GM12878 (cell line): ENCODE results near the gene PCDHGA10. TPM values are rescaled to one million over a fixed set of nuclear protein-coding genes. Genes with fewer than 3 reads are reported as not detected.

Experiments used
- ATAC-seq: fragments of 200-7000 bp; cut with Tn5 transposase; 3 replicates; pipeline ENCODE4 v1.9.1; 2020; ENCODE audit warnings: mild to moderate bottlenecking, moderate library complexity
- BruUV-seq: library from RNA; stranded (reverse); fragments of 400-500 nt; replicated peaks from 2 replicates; lab custom pipeline; 2021; lab: Mats Ljungman, UMichigan
- CTCF ChIA-PET: fragments of 300-600 bp; sonication (Branson Sonifier 250); formaldehyde crosslinking; extraction: SDS; loops from one replicate; lab custom pipeline; 2021; ENCODE audit warnings: inconsistent platforms; lab: Yijun Ruan, JAX
- POLR2A ChIA-PET: fragments of 350-600 bp; formaldehyde crosslinking; extraction: SDS; loops from one replicate; lab custom pipeline; 2021; ENCODE audit warnings: inconsistent platforms; lab: Charles Lee
- RAD21 ChIA-PET: fragments of 300-600 bp; sonication (Branson Sonifier 250); formaldehyde crosslinking; loops from one replicate; lab custom pipeline; 2023; ENCODE audit warnings: antibody characterized with exemption; ENCODE audit not compliant: unreplicated experiment; lab: Charles Lee
- SMC1A ChIA-PET: fragments of 300-600 bp; sonication (Branson Sonifier 250); formaldehyde crosslinking; loops from one replicate; lab custom pipeline; 2023; ENCODE audit not compliant: unreplicated experiment, uncharacterized antibody; lab: Charles Lee
- DNase-seq: peaks from one replicate; pipeline ENCODE4 v3.0.0-alpha.2; 2011; ENCODE audit warnings: low read depth, low spot score
- FAIRE-seq: peaks from 3 replicates; lab custom pipeline; 2011; peaks lifted over from hg19 to GRCh38; lab: Jason Lieb, UNC
- H2AFZ ChIP-seq: 2 replicates; pipeline ENCODE4 v1.6.0; 2011; ENCODE audit warnings: low read depth, low read length, control low read depth; ENCODE audit not compliant: control insufficient read depth
- H3K27ac ChIP-seq: 2 replicates; pipeline ENCODE4 v1.5.1; 2011; ENCODE audit warnings: control low read depth; ENCODE audit not compliant: control insufficient read depth, insufficient read depth
- H3K27me3 ChIP-seq, 2 experiments: replicated peaks in 1 of 2; 2 replicates each; pipeline versions ENCODE4 v1.6.0 to v1.6.1; 2011; ENCODE audit warnings: low read length in 1 of 2; ENCODE audit not compliant: control insufficient read depth in 2 of 2, insufficient read depth in 2 of 2
- H3K36me3 ChIP-seq, 2 experiments: 2 replicates each; pipeline ENCODE4 v1.5.1; 2011; ENCODE audit warnings: low read length in 1 of 2; ENCODE audit not compliant: control insufficient read depth in 2 of 2, insufficient read depth in 2 of 2
- H3K4me1 ChIP-seq: 2 replicates; pipeline ENCODE4 v1.6.1; 2011; ENCODE audit warnings: mild to moderate bottlenecking, low read length, moderate library complexity, mixed read lengths; ENCODE audit not compliant: control insufficient read depth, insufficient read depth
- H3K4me2 ChIP-seq: 2 replicates; pipeline ENCODE4 v1.6.0; 2011; ENCODE audit warnings: control low read depth; ENCODE audit not compliant: control insufficient read depth, insufficient read depth
- H3K4me3 ChIP-seq: fragments of 200-600 bp; sonication (generic); 2 replicates; pipeline ENCODE4 v1.5.1; 2016
- H3K79me2 ChIP-seq: 2 replicates; pipeline ENCODE4 v1.6.0; 2011; ENCODE audit warnings: low read length; ENCODE audit not compliant: control insufficient read depth, insufficient read depth
- H3K9ac ChIP-seq: 2 replicates; pipeline ENCODE4 v1.8.0; 2011; ENCODE audit warnings: low read length, control low read depth, mixed read lengths; ENCODE audit not compliant: control insufficient read depth, insufficient read depth
- H3K9me3 ChIP-seq: replicated peaks from 3 replicates; pipeline ENCODE4 v1.5.1; 2011; ENCODE audit warnings: mild to moderate bottlenecking, low read length; ENCODE audit not compliant: control insufficient read depth, insufficient read depth
- H4K20me1 ChIP-seq: 2 replicates; pipeline ENCODE4 v1.6.0; 2011; ENCODE audit not compliant: control insufficient read depth, insufficient read depth
- CHD1 ChIP-seq: IDR thresholded peaks from 2 replicates; pipeline ENCODE4 v1.6.1; 2012; ENCODE audit warnings: low read depth, low read length, improper control_type of control experiment
- HDAC2 ChIP-seq: fragments of 200-600 bp; sonication (generic); IDR thresholded peaks from 2 replicates; pipeline ENCODE4 v1.6.1; 2017
- KDM1A ChIP-seq: fragments of 200-600 bp; sonication (generic); IDR thresholded peaks from 2 replicates; pipeline ENCODE4 v1.6.1; 2016; ENCODE audit warnings: borderline replicate concordance
- MTA3 ChIP-seq: IDR thresholded peaks from 2 replicates; pipeline ENCODE4 v1.6.1; 2012; ENCODE audit warnings: low read length, inconsistent platforms, borderline replicate concordance
- MYB ChIP-seq: fragments of 150-350 bp; IDR thresholded peaks from 2 replicates; pipeline ENCODE4 v1.6.1; 2014; ENCODE audit warnings: mild to moderate bottlenecking, low read depth, low read length, borderline replicate concordance
- NFXL1 ChIP-seq: fragments of 450-650 bp; IDR thresholded peaks from 2 replicates; pipeline ENCODE4 v1.6.1; 2017; ENCODE audit warnings: antibody characterized with exemption, mild to moderate bottlenecking, borderline replicate concordance
- NRF1 ChIP-seq: conservative IDR thresholded peaks from 2 replicates; pipeline ENCODE4 v1.6.1; 2011; ENCODE audit warnings: mild to moderate bottlenecking, low read depth, low read length, improper control_type of control experiment
- SP1 ChIP-seq: IDR thresholded peaks from one replicate; pipeline ENCODE4 v1.6.1; 2011; ENCODE audit warnings: low read depth, low read length
- SPI1 ChIP-seq: IDR thresholded peaks from 2 replicates; pipeline ENCODE4 v1.6.1; 2011; ENCODE audit warnings: low read depth, mild to moderate bottlenecking, low read length, moderate library complexity, borderline replicate concordance; ENCODE audit not compliant: insufficient read depth
- ZNF207 ChIP-seq: fragments of 450-650 bp; IDR thresholded peaks from 2 replicates; pipeline ENCODE4 v1.6.1; 2014; ENCODE audit warnings: antibody characterized with exemption, mild to moderate bottlenecking, borderline replicate concordance
- ZNF687 ChIP-seq: fragments of 450-650 bp; IDR thresholded peaks from 2 replicates; pipeline ENCODE4 v1.6.1; 2017; ENCODE audit warnings: mild to moderate bottlenecking, moderate library complexity
- WGBS: methylation state at CpG from one replicate; pipeline ENCODE4 v1.1.6; 2016; ENCODE audit warnings: low lambda C conversion rate; ENCODE audit not compliant: insufficient replicate concordance, insufficient coverage; ENCODE audit errors: missing lambda C conversion rate; 5-methylcytosine and 5-hydroxymethylcytosine counted together
- in situ Hi-C: fragments of 300-500 bp; cut with MboI; formaldehyde crosslinking; loops from 9 replicates; pipeline ENCODE4 v1.14.3; 2018; ENCODE audit warnings: mixed read lengths
- intact Hi-C: fragments of 100-400 bp; cut with micrococcal nuclease; formaldehyde crosslinking; loops from one replicate; pipeline ENCODE4 v1.14.2; 2022; ENCODE audit not compliant: unreplicated experiment
- polyA plus RNA-seq, 11 experiments: library from polyadenylated mRNA; depleted of rRNA in 4 of 11; unstranded in 6 of 11; stranded (reverse) in 5 of 11; fragments of >200 nt; fragmentation: Nextera tagmentation in 4 of 11; fragmentation: Illumina TruSeq in 1 of 11; extraction: Ambion mirVana in 4 of 11; extraction: Trizol in 1 of 11; gene quantifications; 1 replicate in 1 of 11; 2 replicates in 10 of 11; pipeline versions ENCODE4 v1.2.1 to v1.2.3, GENCODE V29; 2011 to 2016; ENCODE audit warnings: inconsistent platforms in 2 of 11, missing spikeins in 2 of 11, low read depth in 1 of 11
- total RNA-seq, 4 experiments: library from RNA; depleted of rRNA in 3 of 4; stranded (reverse); fragments of >200 nt in 3 of 4; fragmentation: Illumina TruSeq in 1 of 4; extraction: Trizol in 1 of 4; gene quantifications; 2 replicates each; pipeline versions ENCODE4 v1.2.1 to v1.2.3, GENCODE V29; 2013 to 2021
- TF ChIP-seq, protein P1 (sequence below): fragments of 450-650 bp; formaldehyde crosslinking; IDR thresholded peaks from 2 replicates; pipeline ENCODE4 v1.4.0; 2022; ENCODE audit warnings: mild to moderate bottlenecking, moderate library complexity
- TF ChIP-seq, protein P2 (sequence below): fragments of 450-650 bp; IDR thresholded peaks from 2 replicates; pipeline ENCODE4 v1.6.1; 2017; ENCODE audit warnings: low read depth, mild to moderate bottlenecking, moderate library complexity

The PCDHGA10 gene
- total and polyA plus RNA-seq, 10 of the 15 experiments (the other 5 are each of a cell fraction or from before 2014, with no cell fraction given): 0.39 to 2.2 (median 1.1) TPM

DNA sequence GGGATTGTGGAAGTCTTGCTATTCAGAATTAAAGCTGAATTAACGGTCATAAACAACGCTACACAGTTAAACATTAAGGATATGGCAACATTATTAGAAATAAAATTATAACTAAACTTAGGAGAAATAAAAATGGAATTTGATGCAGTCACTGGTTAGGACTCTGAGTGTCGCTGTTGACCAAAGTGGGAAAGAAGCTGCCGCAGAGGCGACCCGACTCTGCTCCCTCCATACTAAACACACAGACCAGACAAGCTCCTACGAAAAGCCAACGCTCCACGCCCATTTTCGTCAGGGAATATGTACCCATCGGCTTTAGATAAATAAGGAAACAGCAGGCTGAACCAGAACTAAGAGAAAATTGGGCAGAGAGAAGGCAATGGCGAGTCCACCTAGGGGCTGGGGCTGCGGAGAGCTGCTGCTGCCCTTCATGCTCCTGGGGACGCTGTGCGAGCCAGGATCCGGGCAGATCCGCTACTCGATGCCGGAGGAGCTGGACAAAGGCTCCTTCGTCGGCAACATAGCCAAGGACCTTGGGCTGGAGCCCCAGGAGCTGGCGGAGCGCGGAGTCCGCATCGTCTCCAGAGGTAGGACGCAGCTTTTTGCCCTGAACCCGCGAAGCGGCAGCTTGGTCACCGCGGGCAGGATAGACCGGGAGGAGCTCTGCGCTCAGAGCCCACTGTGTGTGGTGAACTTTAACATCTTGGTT lies 48.7 kb upstream of the PCDHGA10 start, which contains the start of gene PCDHGA5:
Gene PCDHGA5, plus strand, starts transcription at position 211 of the 709 bp plus-strand sequence. Its CDS starts 169 bp downstream, at position 380.
- 79% methylated on average over 34 of the region's 34 CpGs for WGBS
- no peak for ATAC-seq
- ChIA-PET SMC1A (no interaction called here), CTCF (interaction anchor here (1.1 kb wide), 1 partner anchor 146 kb away, joined by 3 read pairs; no protein-coding TSS in a partner anchor), RAD21 (no interaction called here), POLR2A (no interaction called here)
- TF ChIP-seq KDM1A (no peak), CHD1 (no peak), MYB (no peak), ZNF207 (no peak), SP1 (no peak), ZNF687 (no peak), SPI1 (no peak), NFXL1 (no peak), HDAC2 (no peak), NRF1 (no peak), MTA3 (no peak)
- TF ChIP-seq, protein P1, sequence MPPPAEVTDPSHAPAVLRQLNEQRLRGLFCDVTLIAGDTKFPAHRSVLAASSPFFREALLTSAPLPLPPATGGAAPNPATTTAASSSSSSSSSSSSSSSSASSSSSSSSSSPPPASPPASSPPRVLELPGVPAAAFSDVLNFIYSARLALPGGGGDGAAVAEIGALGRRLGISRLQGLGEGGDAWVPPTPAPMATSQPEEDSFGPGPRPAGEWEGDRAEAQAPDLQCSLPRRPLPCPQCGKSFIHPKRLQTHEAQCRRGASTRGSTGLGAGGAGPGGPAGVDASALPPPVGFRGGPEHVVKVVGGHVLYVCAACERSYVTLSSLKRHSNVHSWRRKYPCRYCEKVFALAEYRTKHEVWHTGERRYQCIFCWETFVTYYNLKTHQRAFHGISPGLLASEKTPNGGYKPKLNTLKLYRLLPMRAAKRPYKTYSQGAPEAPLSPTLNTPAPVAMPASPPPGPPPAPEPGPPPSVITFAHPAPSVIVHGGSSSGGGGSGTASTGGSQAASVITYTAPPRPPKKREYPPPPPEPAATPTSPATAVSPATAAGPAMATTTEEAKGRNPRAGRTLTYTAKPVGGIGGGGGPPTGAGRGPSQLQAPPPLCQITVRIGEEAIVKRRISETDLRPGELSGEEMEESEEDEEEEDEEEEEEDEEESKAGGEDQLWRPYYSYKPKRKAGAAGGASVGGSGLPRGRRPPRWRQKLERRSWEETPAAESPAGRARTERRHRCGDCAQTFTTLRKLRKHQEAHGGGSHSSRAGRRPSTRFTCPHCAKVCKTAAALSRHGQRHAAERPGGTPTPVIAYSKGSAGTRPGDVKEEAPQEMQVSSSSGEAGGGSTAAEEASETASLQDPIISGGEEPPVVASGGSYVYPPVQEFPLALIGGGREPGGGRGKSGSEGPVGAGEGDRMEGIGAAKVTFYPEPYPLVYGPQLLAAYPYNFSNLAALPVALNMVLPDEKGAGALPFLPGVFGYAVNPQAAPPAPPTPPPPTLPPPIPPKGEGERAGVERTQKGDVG (CRISPR knock-in tag): no peak
- TF ChIP-seq, protein P2, sequence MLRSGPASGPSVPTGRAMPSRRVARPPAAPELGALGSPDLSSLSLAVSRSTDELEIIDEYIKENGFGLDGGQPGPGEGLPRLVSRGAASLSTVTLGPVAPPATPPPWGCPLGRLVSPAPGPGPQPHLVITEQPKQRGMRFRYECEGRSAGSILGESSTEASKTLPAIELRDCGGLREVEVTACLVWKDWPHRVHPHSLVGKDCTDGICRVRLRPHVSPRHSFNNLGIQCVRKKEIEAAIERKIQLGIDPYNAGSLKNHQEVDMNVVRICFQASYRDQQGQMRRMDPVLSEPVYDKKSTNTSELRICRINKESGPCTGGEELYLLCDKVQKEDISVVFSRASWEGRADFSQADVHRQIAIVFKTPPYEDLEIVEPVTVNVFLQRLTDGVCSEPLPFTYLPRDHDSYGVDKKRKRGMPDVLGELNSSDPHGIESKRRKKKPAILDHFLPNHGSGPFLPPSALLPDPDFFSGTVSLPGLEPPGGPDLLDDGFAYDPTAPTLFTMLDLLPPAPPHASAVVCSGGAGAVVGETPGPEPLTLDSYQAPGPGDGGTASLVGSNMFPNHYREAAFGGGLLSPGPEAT: no peak
- no peaks in the 10 kb centered on the region for H3K79me2 ChIP-seq
- H3K4me3 ChIP-seq: no peak within 1 kb of the TSS
- BruUV-seq: no TSS peak
- intact Hi-C loops (no loop called here), in situ Hi-C loops (no loop called here)
- H3K4me1 ChIP-seq: no peaks in the 10 kb centered on the region
- H4K20me1 ChIP-seq: no peaks in the 10 kb centered on the region
- peaks cover 15% of the 10 kb centered on the region; the same call in 2 of the 3 replicates for H3K9me3 ChIP-seq
- H3K4me2 ChIP-seq: no peak within 1 kb of the TSS
- no peak for DNase-seq
- no peaks in the 10 kb centered on the region; a peak in 1 of 4 replicates for H3K27me3 ChIP-seq
- no peak for FAIRE-seq
- no peak within 1 kb of the TSS for H3K27ac ChIP-seq
- H2AFZ ChIP-seq: no peak within 1 kb of the TSS
- no peak within 1 kb of the TSS for H3K9ac ChIP-seq
- no peaks in the 10 kb centered on the region for H3K36me3 ChIP-seq
